ENCODE measurements around the gene ZNF763.
"Not testable (repeated sequence)": the region's sequence is repeated elsewhere in the genome, so short reads cannot be mapped to it uniquely, and the experiment has no call there.

The ZNF763 gene

GRCh38 chr19:11949201-11949600 lies 15.6 kb upstream of the ZNF763 start:
- H3K4me3 ChIP-seq (ENCODE audit: control insufficient read depth, low read depth, low read length), result no peak overlapping the region
- no peak for TF ChIP-seq CTCF (conservative IDR thresholded peaks at IDR 0.05; ENCODE audit: control insufficient read depth, insufficient read depth, low read depth, low read length)
- DNase-seq (ENCODE audit: low read depth), result peak; percentile 27

GRCh38 chr19:11949614-11950080 lies 15.2 kb upstream of the ZNF763 start:
- not testable (repeated sequence) for H3K4me3 ChIP-seq (ENCODE audit: control insufficient read depth, low read depth, low read length); DNase-seq (ENCODE audit: low read depth)

GRCh38 chr19:11950312-11950711 lies 14.5 kb upstream of the ZNF763 start:
- no peak for DNase-seq (ENCODE audit: low read depth)
- no peak for TF ChIP-seq CTCF (conservative IDR thresholded peaks at IDR 0.05; ENCODE audit: control insufficient read depth, insufficient read depth, low read depth, low read length)
- H3K4me3 ChIP-seq (ENCODE audit: control insufficient read depth, low read depth, low read length), result no peak overlapping the region

- TF ChIP-seq CTCF (conservative IDR thresholded peaks at IDR 0.05; ENCODE audit: control insufficient read depth, insufficient read depth, low read depth, low read length), result peak; percentile 77
- DNase-seq (ENCODE audit: low read depth), result peak; percentile 66
- H3K4me3 ChIP-seq (ENCODE audit: control insufficient read depth, low read depth, low read length), result no peak overlapping the region
Measured at GRCh38 chr19:11963566-11964355, 1.1 kb upstream of the ZNF763 start.

GRCh38 chr19:11964496-11964857 lies 363 bp upstream of the ZNF763 start:
- no peak for DNase-seq (ENCODE audit: low read depth)
- peak; percentile 17 for TF ChIP-seq CTCF (conservative IDR thresholded peaks at IDR 0.05; ENCODE audit: control insufficient read depth, insufficient read depth, low read depth, low read length)
- H3K4me3 ChIP-seq (ENCODE audit: control insufficient read depth, low read depth, low read length), result peak overlapping the region; percentile 69

- no peak overlapping the region for H3K4me3 ChIP-seq (ENCODE audit: control insufficient read depth, low read depth, low read length)
- DNase-seq (ENCODE audit: low read depth), result no peak
- TF ChIP-seq CTCF (conservative IDR thresholded peaks at IDR 0.05; ENCODE audit: control insufficient read depth, insufficient read depth, low read depth, low read length), result no peak
Measured at GRCh38 chr19:11970174-11970573, 5.3 kb downstream of the ZNF763 start.

GRCh38 chr19:11971041-11971440 lies 6.2 kb downstream of the ZNF763 start:
- no peak overlapping the region for H3K4me3 ChIP-seq (ENCODE audit: control insufficient read depth, low read depth, low read length)
- TF ChIP-seq CTCF (conservative IDR thresholded peaks at IDR 0.05; ENCODE audit: control insufficient read depth, insufficient read depth, low read depth, low read length), result no peak
- DNase-seq (ENCODE audit: low read depth), result no peak

Data from fibroblast of mammary gland (primary cell).